RCC 7860 (cell line): ENCODE measurements around the gene HNRNPUL1.

Experiments
- DNase-seq: peaks from one replicate; pipeline ENCODE4 v3.0.0-alpha.2; 2015; ENCODE audit warnings: low spot score
- FAIRE-seq: peaks from 2 replicates; lab custom pipeline; 2012; peaks lifted over from hg19 to GRCh38; lab: Jason Lieb, UNC

The HNRNPUL1 gene

GRCh38 chr19:41307090-41307875 is 43.1 kb downstream of the HNRNPUL1 start:
- FAIRE-seq (no peak), DNase-seq (no peak)

- no peak for FAIRE-seq
- no peak for DNase-seq
Measured at GRCh38 chr19:41307954-41308449, 43.8 kb downstream of the HNRNPUL1 start.

GRCh38 chr19:41308450-41309179 is 44.4 kb downstream of the HNRNPUL1 start:
- FAIRE-seq = peak; percentile 38
- DNase-seq = peak; percentile 74

- no peak for FAIRE-seq
- DNase-seq = no peak
Measured at GRCh38 chr19:41309180-41310032, 45.2 kb downstream of the HNRNPUL1 start.

- DNase-seq (peak; percentile 64), FAIRE-seq (no peak)
Measured at GRCh38 chr19:41310033-41310831, 46.1 kb downstream of the HNRNPUL1 start, which contains the start of gene CCDC97. CCDC97 (plus strand) TSS chr19:41310172; CDS start chr19:41310311, 139 bp downstream.

GRCh38 chr19:41311072-41311471 is 46.9 kb downstream of the HNRNPUL1 start:
- no peak for FAIRE-seq

GRCh38 chr19:41311613-41312012 is 47.4 kb downstream of the HNRNPUL1 start:
- DNase-seq (no peak), FAIRE-seq (no peak)

More at GRCh38 chr19:41311072-41311471, 46.9 kb downstream of the HNRNPUL1 start:
- DNase-seq = no peak

GRCh38 chr19:41316306-41316920 is 52.2 kb downstream of the HNRNPUL1 start:
- no peak for FAIRE-seq

GRCh38 chr19:41318696-41319499 is 54.7 kb downstream of the HNRNPUL1 start:
- FAIRE-seq (no peak), DNase-seq (no peak)

More at GRCh38 chr19:41316306-41316920, 52.2 kb downstream of the HNRNPUL1 start:
- DNase-seq = no peak

- FAIRE-seq (no peak), DNase-seq (no peak)
Measured at GRCh38 chr19:41319500-41320184, 55.5 kb downstream of the HNRNPUL1 start.

GRCh38 chr19:41320185-41320518 is 56.0 kb downstream of the HNRNPUL1 start:
- no peak for FAIRE-seq
- no peak for DNase-seq

GRCh38 chr19:41320568-41320967 is 56.4 kb downstream of the HNRNPUL1 start:
- no peak for FAIRE-seq
- no peak for DNase-seq

- DNase-seq (no peak), FAIRE-seq (no peak)
Measured at GRCh38 chr19:41321204-41321599, 57.0 kb downstream of the HNRNPUL1 start.

GRCh38 chr19:41321600-41322270 is 57.6 kb downstream of the HNRNPUL1 start:
- FAIRE-seq = peak; percentile 81
- peak; percentile 51 for DNase-seq

GRCh38 chr19:41322451-41322850 is 58.3 kb downstream of the HNRNPUL1 start:
- no peak for DNase-seq
- FAIRE-seq = no peak

- FAIRE-seq = no peak
- DNase-seq = no peak
Measured at GRCh38 chr19:41323023-41323422, 58.9 kb downstream of the HNRNPUL1 start.

- peak; percentile 76 for DNase-seq
- peak; percentile 78 for FAIRE-seq
Measured at GRCh38 chr19:41323430-41324125, 59.4 kb downstream of the HNRNPUL1 start.
